Measurements from ENCODE around the gene ITGA2.

- TF ChIP-seq CTCF (conservative IDR thresholded peaks at IDR 0.05; ENCODE audit: low read depth, low read length) (no peak; the same call in 1 of the 2 replicates), EZH2 (IDR thresholded peaks at IDR 0.05; ENCODE audit: low read length, unreplicated experiment) (no peak)
These were observed 102.1 kb downstream of the ITGA2 start for GRCh38 chr5:53091289-53091688.
